HepG2 (cell line): ENCODE data around the gene PIF1. TPM values are rescaled to one million over a fixed set of nuclear protein-coding genes. Genes with fewer than 3 reads are reported as not detected.

Source experiments
- ATAC-seq: fragments of 200-7000 bp; cut with Tn5 transposase; 3 replicates; pipeline ENCODE4 v1.9.1; 2020; ENCODE audit warnings: mild to moderate bottlenecking, moderate library complexity
- BruUV-seq: library from RNA; stranded (reverse); fragments of 400-500 nt; replicated peaks from 2 replicates; lab custom pipeline; 2021; lab: Mats Ljungman, UMichigan
- CTCF ChIA-PET: fragments of 300-600 bp; formaldehyde crosslinking; extraction: SDS; loops from one replicate; lab custom pipeline; 2021; ENCODE audit warnings: low total read pairs, inconsistent platforms, low intra/inter-chr PET ratio; lab: Yijun Ruan, JAX
- POLR2A ChIA-PET: fragments of 350-600 bp; sonication (Branson Sonifier 250); formaldehyde crosslinking; loops from one replicate; lab custom pipeline; 2020; ENCODE audit warnings: antibody characterized with exemption, inconsistent platforms; lab: Yijun Ruan, JAX
- DNase-seq: peaks from one replicate; pipeline ENCODE4 v3.0.0-alpha.2; 2015; ENCODE audit warnings: low spot score
- FAIRE-seq: peaks from 3 replicates; lab custom pipeline; 2011; peaks lifted over from hg19 to GRCh38; lab: Jason Lieb, UNC
- H2AFZ ChIP-seq: one replicate; pipeline ENCODE4 v1.6.1; 2011; ENCODE audit warnings: low read length, inconsistent platforms
- H3K27ac ChIP-seq: fragments of 300-600 bp; 3 replicates; pipeline ENCODE4 v1.8.0; 2011; ENCODE audit warnings: mixed run types, mild to moderate bottlenecking, mixed read lengths, low read length, inconsistent platforms; ENCODE audit not compliant: insufficient read depth; ENCODE audit errors: extremely low read length
- H3K27me3 ChIP-seq, 2 experiments: fragments of 200-600 bp in 1 of 2; 2 replicates in 1 of 2; 3 replicates in 1 of 2; pipeline versions ENCODE4 v1.6.0 to v1.8.0; 2011; ENCODE audit warnings: low read length in 2 of 2, mild to moderate bottlenecking in 2 of 2, moderate library complexity in 2 of 2, inconsistent platforms in 1 of 2; ENCODE audit not compliant: insufficient read depth in 2 of 2, control insufficient read depth in 1 of 2
- H3K36me3 ChIP-seq, 2 experiments: fragments of 200-600 bp in 1 of 2; replicated peaks in 1 of 2; 2 replicates in 1 of 2; 3 replicates in 1 of 2; pipeline versions ENCODE4 v1.5.1 to v1.8.0; 2011; ENCODE audit warnings: low read length in 2 of 2, inconsistent platforms in 1 of 2; ENCODE audit not compliant: insufficient read depth in 2 of 2, control insufficient read depth in 1 of 2
- H3K4me1 ChIP-seq: 2 replicates; pipeline ENCODE4 v1.5.1; 2012; ENCODE audit warnings: low read length, inconsistent platforms; ENCODE audit not compliant: insufficient read depth
- H3K4me2 ChIP-seq: 2 replicates; pipeline ENCODE4 v1.6.0; 2011; ENCODE audit warnings: low read depth, low read length, inconsistent platforms
- H3K4me3 ChIP-seq, 3 experiments: fragments of 200-600 bp in 1 of 3; sonication (generic), shearing (Covaris generic) in 1 of 3; replicated peaks in 1 of 3; 2 replicates each; pipeline ENCODE4 v1.5.1; 2011 to 2016; ENCODE audit warnings: low read length in 3 of 3, inconsistent platforms in 2 of 3, low read depth in 2 of 3, mild to moderate bottlenecking in 2 of 3, control low read depth in 1 of 3, mixed read lengths in 1 of 3; ENCODE audit not compliant: insufficient read depth in 1 of 3
- H3K79me2 ChIP-seq: one replicate; pipeline ENCODE4 v1.6.1; 2011; ENCODE audit warnings: low read length, inconsistent platforms; ENCODE audit not compliant: insufficient read depth
- H3K9ac ChIP-seq: 2 replicates; pipeline ENCODE4 v1.6.0; 2011; ENCODE audit warnings: mild to moderate bottlenecking, low read depth, low read length, inconsistent platforms; ENCODE audit not compliant: insufficient read depth
- H3K9me3 ChIP-seq: 2 replicates; pipeline ENCODE4 v1.5.1; 2012; ENCODE audit warnings: mild to moderate bottlenecking, low read length
- H4K20me1 ChIP-seq: 2 replicates; pipeline ENCODE4 v1.6.0; 2011; ENCODE audit warnings: inconsistent platforms, mild to moderate bottlenecking, low read length, moderate library complexity; ENCODE audit not compliant: insufficient read depth
- ARNT2 ChIP-seq: sonication (generic); formaldehyde crosslinking; IDR thresholded peaks from 2 replicates; pipeline ENCODE4 v1.8.0; 2022; ENCODE audit warnings: mild to moderate bottlenecking, low read depth, missing genetic modification reagents, moderate library complexity
- MAFF ChIP-seq: IDR thresholded peaks from 2 replicates; pipeline ENCODE4 v1.6.1; 2011; ENCODE audit warnings: low read depth, low read length, improper control_type of control experiment
- MAFK ChIP-seq, 2 experiments: IDR thresholded peaks in 1 of 2; conservative IDR thresholded peaks in 1 of 2; 2 replicates each; pipeline ENCODE4 v1.6.1; 2011; ENCODE audit warnings: improper control_type of control experiment in 2 of 2, low read length in 2 of 2
- MTF2 ChIP-seq: sonication (generic); formaldehyde crosslinking; IDR thresholded peaks from 2 replicates; pipeline ENCODE4 v1.5.0; 2020; ENCODE audit warnings: missing genetic modification reagents, borderline replicate concordance
- NBN ChIP-seq: fragments of 450-650 bp; conservative IDR thresholded peaks from 2 replicates; pipeline ENCODE4 v1.6.1; 2017
- NR1H2 ChIP-seq: sonication (generic); formaldehyde crosslinking; IDR thresholded peaks from 2 replicates; pipeline ENCODE4 v1.8.1; 2022; ENCODE audit warnings: low read depth, missing genetic modification reagents, borderline replicate concordance
- PHF5A ChIP-seq: IDR thresholded peaks from one replicate; pipeline ENCODE4 v1.6.1; 2018; ENCODE audit warnings: low read depth, missing genetic modification reagents; ENCODE audit not compliant: unreplicated experiment
- RBAK ChIP-seq: sonication (generic); formaldehyde crosslinking; IDR thresholded peaks from 2 replicates; pipeline ENCODE4 v1.5.1; 2020; ENCODE audit warnings: mild to moderate bottlenecking, missing genetic modification reagents
- SP4 ChIP-seq: sonication (generic); formaldehyde crosslinking; IDR thresholded peaks from 2 replicates; pipeline ENCODE4 v1.8.1; 2023; ENCODE audit warnings: mild to moderate bottlenecking, missing genetic modification reagents
- ZNF354B ChIP-seq: sonication (generic); formaldehyde crosslinking; IDR thresholded peaks from 2 replicates; pipeline ENCODE4 v1.8.0; 2022; ENCODE audit warnings: mild to moderate bottlenecking, missing genetic modification reagents
- ZNF496 ChIP-seq: sonication (generic); formaldehyde crosslinking; IDR thresholded peaks from 2 replicates; pipeline ENCODE4 v1.8.1; 2023; ENCODE audit warnings: mild to moderate bottlenecking, moderate library complexity, missing genetic modification reagents; ENCODE audit not compliant: insufficient replicate concordance
- WGBS: methylation state at CpG from one replicate; pipeline ENCODE4 v1.1.6; 2017; ENCODE audit warnings: low lambda C conversion rate; 5-methylcytosine and 5-hydroxymethylcytosine counted together
- in situ Hi-C: cut with HindIII; loops from 2 replicates; pipeline ENCODE4 v1.10.0; 2017; ENCODE audit warnings: low pct_unique_long_range_greater_than_20kb; ENCODE audit not compliant: extremely low pct_ligation_motif_present
- intact Hi-C: fragments of 100-400 bp; cut with micrococcal nuclease; formaldehyde crosslinking; loops from one replicate; pipeline ENCODE4 v1.10.0; 2022; ENCODE audit not compliant: unreplicated experiment
- polyA plus RNA-seq, 8 experiments: library from polyadenylated mRNA; depleted of rRNA in 3 of 8; stranded (reverse) in 7 of 8; unstranded in 1 of 8; fragments of >200 nt; fragmentation: Illumina TruSeq in 4 of 8; extraction: Trizol in 4 of 8; gene quantifications; 2 replicates each; pipeline versions ENCODE4 v1.2.1 to v1.2.3, GENCODE V29; 2011 to 2016; ENCODE audit warnings: low read depth in 4 of 8, missing spikeins in 1 of 8, mixed read lengths in 1 of 8; ENCODE audit not compliant: insufficient read depth in 1 of 8
- total RNA-seq, 5 experiments: library from RNA; depleted of rRNA; stranded (reverse); fragments of >200 nt; fragmentation: Illumina TruSeq; extraction: Trizol; gene quantifications; 2 replicates each; pipeline ENCODE4 v1.2.3, GENCODE V29; 2016; ENCODE audit warnings: low read depth in 1 of 5
- TF ChIP-seq, protein P1 (sequence below): sonication (generic); formaldehyde crosslinking; IDR thresholded peaks from 2 replicates; pipeline ENCODE4 v1.4.0; 2020; ENCODE audit warnings: missing genetic modification reagents
- TF ChIP-seq, protein P2 (sequence below): fragments of 450-650 bp; IDR thresholded peaks from 2 replicates; pipeline ENCODE4 v1.6.1; 2017; ENCODE audit warnings: mild to moderate bottlenecking

Gene PIF1
- total and polyA plus RNA-seq, 2 of the 13 experiments (the other 11 are each of a cell fraction or from before 2014, with no cell fraction given), result 18.5 to 19.7 TPM

DNA sequence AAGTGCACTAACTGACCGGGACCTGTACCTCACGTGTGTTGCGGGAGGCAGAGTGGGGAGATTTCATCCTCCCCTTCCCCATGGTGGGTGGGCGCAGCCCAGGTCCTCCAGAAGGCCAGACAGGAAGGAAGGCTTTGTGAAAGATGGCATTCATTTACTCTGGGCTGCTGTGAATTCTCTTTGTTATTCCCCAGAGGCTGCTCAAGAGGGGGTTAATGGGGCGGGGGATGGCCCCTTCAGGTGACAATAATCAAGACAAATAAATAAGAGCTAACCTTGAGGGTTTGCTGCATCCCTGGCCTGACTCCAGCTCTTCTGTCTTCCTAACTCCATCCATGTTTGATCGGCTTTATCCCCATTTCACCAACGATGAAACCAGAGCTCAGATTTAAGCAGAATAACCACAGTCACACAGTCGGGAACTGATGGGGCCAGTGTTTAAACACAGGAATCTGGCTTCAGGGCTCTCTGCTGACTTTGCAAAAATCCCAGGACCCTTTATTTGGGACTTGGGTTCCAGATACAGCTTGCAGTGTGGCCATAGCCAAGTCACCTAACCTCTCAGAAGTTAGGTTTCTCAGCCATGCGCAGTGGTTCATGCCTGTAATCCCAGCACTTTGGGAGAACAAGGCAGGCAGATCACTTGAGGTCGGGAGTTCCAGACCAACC is 16.5 kb downstream of the PIF1 start:
- no peak overlapping the region for H2AFZ ChIP-seq
- no peaks in the 10 kb centered on the region for H3K9me3 ChIP-seq
- intact Hi-C loops, result no loop called here
- H3K9ac ChIP-seq, result no peak overlapping the region
- in situ Hi-C loops, result no loop called here
- TF ChIP-seq NR1H2 (CRISPR knock-in tag) (no peak), ZNF354B (no peak), PHF5A (CRISPR knock-in tag) (no peak), MAFF (peak; percentile 51; the same call in 1 of the 2 replicates), SP4 (CRISPR knock-in tag) (no peak), ZNF496 (CRISPR knock-in tag) (no peak), MTF2 (CRISPR knock-in tag) (no peak), ARNT2 (CRISPR knock-in tag) (no peak), RBAK (CRISPR knock-in tag) (no peak), NBN (no peak), MAFK (conservative IDR thresholded peaks at IDR 0.05 in 1 of 2, IDR thresholded peaks at IDR 0.05 in 1 of 2; ENCODE audit: low read length in 2 of 2) (peak; percentile 51 to 81)
- TF ChIP-seq, protein P1, sequence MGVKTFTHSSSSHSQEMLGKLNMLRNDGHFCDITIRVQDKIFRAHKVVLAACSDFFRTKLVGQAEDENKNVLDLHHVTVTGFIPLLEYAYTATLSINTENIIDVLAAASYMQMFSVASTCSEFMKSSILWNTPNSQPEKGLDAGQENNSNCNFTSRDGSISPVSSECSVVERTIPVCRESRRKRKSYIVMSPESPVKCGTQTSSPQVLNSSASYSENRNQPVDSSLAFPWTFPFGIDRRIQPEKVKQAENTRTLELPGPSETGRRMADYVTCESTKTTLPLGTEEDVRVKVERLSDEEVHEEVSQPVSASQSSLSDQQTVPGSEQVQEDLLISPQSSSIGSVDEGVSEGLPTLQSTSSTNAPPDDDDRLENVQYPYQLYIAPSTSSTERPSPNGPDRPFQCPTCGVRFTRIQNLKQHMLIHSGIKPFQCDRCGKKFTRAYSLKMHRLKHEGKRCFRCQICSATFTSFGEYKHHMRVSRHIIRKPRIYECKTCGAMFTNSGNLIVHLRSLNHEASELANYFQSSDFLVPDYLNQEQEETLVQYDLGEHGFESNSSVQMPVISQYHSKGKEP (CRISPR knock-in tag), result no peak
- TF ChIP-seq, protein P2, sequence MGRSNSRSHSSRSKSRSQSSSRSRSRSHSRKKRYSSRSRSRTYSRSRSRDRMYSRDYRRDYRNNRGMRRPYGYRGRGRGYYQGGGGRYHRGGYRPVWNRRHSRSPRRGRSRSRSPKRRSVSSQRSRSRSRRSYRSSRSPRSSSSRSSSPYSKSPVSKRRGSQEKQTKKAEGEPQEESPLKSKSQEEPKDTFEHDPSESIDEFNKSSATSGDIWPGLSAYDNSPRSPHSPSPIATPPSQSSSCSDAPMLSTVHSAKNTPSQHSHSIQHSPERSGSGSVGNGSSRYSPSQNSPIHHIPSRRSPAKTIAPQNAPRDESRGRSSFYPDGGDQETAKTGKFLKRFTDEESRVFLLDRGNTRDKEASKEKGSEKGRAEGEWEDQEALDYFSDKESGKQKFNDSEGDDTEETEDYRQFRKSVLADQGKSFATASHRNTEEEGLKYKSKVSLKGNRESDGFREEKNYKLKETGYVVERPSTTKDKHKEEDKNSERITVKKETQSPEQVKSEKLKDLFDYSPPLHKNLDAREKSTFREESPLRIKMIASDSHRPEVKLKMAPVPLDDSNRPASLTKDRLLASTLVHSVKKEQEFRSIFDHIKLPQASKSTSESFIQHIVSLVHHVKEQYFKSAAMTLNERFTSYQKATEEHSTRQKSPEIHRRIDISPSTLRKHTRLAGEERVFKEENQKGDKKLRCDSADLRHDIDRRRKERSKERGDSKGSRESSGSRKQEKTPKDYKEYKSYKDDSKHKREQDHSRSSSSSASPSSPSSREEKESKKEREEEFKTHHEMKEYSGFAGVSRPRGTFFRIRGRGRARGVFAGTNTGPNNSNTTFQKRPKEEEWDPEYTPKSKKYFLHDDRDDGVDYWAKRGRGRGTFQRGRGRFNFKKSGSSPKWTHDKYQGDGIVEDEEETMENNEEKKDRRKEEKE, result no peak
- no peak for ATAC-seq
- H4K20me1 ChIP-seq, result peaks cover 6% of the 10 kb centered on the region; the same call in 1 of the 2 replicates
- H3K27ac ChIP-seq, result no peak overlapping the region
- BruUV-seq, result no TSS peak
- no peaks in the 10 kb centered on the region for H3K36me3 ChIP-seq
- peaks cover 1 to 17% of the 10 kb centered on the region in 2 experiments; a peak in 2 of 5 replicates for H3K27me3 ChIP-seq
- ChIA-PET CTCF (interaction anchor here (0.6 to 3.0 kb wide), 2 partner anchors 77 to 614 kb away, joined by 3 to 46 read pairs; no protein-coding TSS in a partner anchor), POLR2A (interaction anchor here (2.3 kb wide), 1 partner anchor 77 kb away, joined by 8 read pairs; no protein-coding TSS in a partner anchor)
- 44% methylated on average over 10 of the region's 10 CpGs for WGBS
- H3K4me3 ChIP-seq, result no peak overlapping the region
- no peak for FAIRE-seq
- no peaks in the 10 kb centered on the region for H3K79me2 ChIP-seq
- H3K4me2 ChIP-seq, result no peak overlapping the region
- no peak for DNase-seq
- peaks cover 20% of the 10 kb centered on the region for H3K4me1 ChIP-seq
